Right renal pelvis (tissue), 4 donors: ENCODE results near the gene PNPLA6. TPM values are rescaled to one million over a fixed set of nuclear protein-coding genes. Genes with fewer than 3 reads are reported as not detected.

Source experiments
- DNase-seq, 4 donors: peaks; one replicate each; pipeline ENCODE4 v3.0.0-alpha.2; 2013; ENCODE audit warnings: low read depth in 4 of 4, low spot score in 3 of 4, missing footprints in 1 of 4
- polyA plus RNA-seq, 4 donors: library from polyadenylated mRNA; unstranded; fragments of 120-200 nt; gene quantifications; one replicate each; pipeline ENCODE4 v1.2.1, GENCODE V29; 2013; ENCODE audit not compliant: insufficient read length in 4 of 4

The PNPLA6 gene
- 10 to 100 TPM; 36.2 to 45.1 (median 41.9) TPM for polyA plus RNA-seq

- DNase-seq = peak; percentile 86 to 98 (median 92)
Measured at GRCh38 chr19:7535047-7535997, at the start of gene PNPLA6. Gene PNPLA6, plus strand, starts transcription at chr19:7535717. Its CDS starts 72 bp downstream, at chr19:7535789.

DNA sequence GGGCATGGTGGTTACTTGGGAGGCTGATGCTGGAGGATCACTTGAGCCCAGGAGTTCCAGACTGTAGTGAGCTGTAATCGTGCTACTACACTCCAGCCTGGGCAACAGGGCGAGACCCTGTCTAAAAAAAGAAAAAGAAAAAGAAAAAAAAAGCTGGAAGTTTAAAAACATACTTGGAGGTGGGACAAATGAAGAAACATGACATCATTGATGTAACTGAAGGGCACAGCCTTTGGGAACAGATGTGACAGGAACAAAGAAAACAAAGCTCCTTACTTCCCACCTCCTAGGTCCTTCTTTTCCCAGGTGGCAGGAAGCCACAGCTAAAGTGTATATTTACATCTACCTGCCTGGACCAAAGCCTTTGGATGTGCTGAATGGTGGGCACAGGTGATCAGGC lies 48.6 kb upstream of the PNPLA6 start:
- no peak for DNase-seq

DNA sequence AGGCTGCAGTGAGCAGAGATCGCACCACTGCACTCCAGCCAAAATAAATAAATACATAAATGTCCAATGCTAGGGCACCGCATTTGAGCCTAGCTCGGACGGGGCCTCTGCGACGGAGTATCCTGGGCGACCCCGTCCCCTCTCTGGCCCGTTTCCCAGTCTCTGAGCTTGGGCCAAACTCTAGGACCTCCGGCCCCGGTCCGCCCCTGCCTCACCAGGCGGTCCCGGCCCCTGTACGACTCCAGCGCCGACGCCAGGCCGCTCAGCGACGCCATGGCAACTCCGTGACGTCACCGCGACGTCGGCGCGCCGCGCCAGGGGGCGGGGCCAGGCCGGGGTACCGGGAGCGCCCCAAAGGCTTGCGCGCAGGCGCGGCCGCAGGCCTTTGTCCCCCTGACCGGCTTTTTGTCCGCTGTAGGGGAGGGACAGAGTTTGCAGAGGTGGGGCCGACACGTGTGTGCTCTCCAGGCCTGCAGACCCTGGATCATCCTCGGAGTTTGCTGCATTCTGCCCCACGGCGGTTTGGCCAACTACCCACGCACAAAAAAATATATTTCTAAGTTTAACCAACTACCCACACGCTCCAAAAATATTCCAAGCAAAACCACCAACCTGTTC lies 46.7 kb upstream of the PNPLA6 start, which contains the start of gene PEX11G:
Gene PEX11G, minus strand, starts transcription at position 300 of the 618 bp plus-strand sequence. Its CDS starts 25 bp downstream, at position 275.
- peak; percentile 83 to 93 (median 87) for DNase-seq

DNA sequence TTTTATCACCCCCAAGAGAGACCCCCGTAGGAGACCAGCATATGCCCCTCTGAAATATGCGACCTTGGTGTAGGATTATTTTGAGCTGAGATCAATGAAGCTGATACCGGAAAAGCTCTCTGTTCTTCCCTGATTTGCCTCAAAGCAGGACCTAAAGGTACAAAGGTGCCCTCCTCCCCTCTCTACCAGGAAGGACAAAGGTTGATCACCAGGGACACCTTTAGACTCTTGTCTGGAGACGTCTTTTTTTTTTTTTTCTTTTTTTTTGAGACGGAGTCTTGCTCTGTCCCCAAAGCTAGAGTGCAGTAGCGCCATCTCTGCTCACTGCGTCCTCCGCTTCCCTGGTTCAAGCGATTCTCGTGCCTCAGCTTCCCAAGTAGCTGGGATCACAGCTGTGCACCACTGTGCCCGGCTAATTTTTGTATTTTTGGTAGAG lies 45.9 kb upstream of the PNPLA6 start:
- DNase-seq = no peak

DNA sequence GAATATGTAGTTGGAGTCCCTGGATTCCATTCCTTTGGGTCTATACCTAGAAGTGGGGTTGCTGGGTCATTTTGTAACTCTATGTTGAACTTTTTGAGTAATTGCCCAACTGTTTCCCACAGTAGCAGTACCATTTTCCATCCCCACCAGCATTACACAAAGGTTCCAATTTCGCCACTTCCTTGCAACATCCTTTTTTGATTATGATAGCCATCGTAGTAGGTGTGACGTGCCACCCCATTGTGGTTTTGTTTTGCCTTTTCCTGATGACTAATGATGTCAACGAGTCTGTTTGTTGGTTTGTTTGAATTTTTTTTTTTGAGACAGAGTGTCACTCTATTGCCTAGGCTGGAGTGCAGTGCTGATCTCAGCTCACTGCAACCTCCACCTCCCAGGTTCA lies 43.4 kb upstream of the PNPLA6 start:
- no peak for DNase-seq

DNA sequence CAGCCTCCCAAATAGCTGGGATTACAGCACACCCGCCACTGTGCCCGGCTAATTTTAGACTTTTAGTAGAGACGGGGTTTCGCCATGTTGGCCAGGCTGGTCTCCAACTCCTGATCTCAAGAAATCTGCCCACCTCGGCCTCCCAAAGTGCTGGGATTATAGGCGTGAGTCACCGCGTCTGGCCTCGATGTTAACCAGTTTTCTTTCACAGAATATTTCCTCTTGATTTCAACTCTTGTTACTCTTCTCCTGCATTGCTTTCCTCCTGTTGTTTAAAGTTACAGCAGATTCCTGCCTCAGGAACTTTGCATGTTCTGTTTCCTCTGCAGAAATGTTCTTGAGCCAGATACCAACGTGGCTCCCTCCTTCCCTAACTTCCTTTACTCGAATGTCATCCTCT lies 43.0 kb upstream of the PNPLA6 start:
- no peak for DNase-seq

DNA sequence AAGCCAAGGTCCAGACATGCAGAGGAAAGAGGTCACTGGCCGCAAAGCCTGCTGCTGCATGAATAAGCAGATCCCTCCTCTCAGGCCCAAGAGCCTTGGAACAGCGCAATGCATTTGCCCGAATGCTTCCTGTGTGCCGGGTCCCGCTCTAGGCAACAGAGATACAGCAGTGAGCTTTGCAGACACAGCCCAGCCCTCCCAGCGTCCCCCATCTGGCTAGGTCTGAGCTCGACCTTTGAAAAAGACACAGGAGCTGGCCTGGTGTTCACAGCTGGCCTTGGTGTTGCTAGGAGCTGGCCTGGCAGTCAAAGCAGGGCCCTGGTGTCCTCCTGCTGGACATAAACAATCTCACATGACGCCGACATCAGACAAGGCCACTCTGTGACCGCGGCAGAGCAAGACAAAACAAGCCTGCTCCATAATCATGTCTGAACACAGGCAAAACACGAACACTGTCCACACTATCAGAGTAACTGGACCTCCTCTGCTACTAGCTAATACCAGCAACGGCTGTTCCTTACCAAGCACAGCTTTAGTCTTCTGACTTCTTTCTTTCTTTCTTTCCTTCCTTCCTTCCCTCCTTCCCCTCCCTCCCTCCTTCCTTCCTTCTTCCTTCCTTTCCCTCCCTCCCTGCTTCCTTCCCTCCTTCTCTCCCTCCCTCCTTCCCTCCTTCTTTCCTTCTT lies 41.0 kb upstream of the PNPLA6 start:
- DNase-seq = peak in 2 of 4 donors; percentile 53 to 56

GRCh38 chr19:7497292-7497691 lies 38.2 kb upstream of the PNPLA6 start:
- DNase-seq = no peak

DNA sequence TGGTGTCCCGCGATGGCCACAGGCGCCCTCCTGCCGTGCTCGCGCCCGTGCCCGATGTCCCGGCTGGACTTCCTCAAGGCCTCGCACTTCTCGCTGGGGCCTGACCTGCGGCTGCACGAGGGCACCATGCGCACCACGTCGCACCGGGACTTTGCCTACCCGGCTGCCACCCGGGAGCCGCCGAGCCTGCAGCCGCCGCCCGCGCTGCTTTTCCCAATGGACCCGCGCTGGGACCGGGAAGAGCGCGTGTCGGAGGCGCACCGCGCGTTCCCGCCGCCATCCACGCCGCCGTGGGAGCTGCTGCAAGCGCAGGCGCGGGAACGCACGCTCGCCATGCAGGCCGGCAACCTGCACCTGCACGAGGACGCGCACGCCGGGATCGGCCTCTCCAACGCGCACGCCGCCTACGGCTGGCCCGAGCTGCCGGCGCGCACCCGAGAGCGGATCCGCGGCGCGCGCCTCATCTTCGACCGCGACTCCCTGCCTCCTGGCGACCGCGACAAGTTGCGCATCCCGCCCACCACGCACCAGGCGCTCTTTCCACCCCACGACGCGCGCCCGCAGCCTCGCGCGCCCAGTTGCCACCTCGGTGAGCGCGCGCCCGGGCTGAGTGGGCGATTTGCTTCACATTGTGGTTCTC lies 34.6 kb upstream of the PNPLA6 start:
- DNase-seq = peak in 1 of 4 donors; percentile 65

DNA sequence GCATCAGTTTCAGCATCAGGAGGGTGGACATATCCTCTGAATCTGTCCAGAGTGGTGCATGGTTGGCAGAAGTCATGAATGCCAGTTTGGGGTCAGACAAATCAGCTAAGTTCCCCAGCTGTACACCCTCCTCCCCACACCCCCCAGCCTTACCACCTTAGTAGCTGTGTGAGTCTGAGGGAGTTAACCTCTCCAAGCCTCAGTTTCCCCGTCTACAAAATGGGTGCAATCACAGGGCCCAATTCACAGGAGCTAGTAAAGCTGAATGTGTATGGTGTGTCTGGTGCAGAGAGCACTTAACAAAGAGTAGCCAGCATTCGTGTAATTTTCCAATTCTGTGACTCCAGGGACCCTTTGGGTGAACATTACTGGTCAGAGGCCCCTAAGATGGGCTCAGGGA lies 33.0 kb upstream of the PNPLA6 start:
- no peak for DNase-seq

DNA sequence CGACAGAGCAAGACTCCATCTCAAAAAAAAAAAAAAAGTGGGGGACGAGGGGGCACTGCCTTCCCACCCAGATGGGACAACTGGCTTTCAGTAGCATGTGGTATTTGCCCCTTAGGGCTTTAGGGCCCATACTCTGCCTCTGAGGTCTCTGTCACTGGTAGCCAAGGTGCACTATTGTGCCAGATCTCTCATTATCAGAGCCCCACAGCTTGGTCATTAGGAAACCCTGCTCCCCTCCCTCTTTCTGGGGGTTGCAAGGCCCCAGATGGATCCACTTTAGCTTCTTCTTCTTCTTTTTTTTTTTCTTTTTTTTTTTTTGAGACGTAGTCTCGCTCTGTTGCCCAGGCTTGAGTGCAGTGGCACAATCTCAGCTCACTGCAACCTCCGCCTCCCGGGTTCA lies 30.8 kb upstream of the PNPLA6 start:
- no peak for DNase-seq

DNA sequence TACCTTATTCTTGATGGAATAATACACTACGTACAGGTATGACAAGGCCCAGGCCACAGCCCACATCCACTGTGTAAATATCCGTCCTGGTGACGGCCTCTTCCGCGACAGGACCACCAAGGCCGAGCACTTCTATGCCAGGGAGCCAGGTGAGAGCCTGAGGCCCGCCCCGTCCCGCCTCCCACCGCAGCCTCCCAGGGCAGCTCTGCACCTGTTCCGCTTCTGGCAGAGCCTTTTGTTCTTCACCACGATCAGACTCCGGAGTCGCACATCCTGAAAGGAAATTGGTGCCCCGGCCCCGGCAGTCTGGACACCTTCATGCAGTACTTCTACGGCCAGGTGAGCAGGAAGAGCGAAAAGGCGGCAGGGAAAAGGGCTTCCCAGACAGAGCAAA lies 30.2 kb upstream of the PNPLA6 start:
- DNase-seq = no peak

- no peak for DNase-seq
Measured at GRCh38 chr19:7505682-7506384, 29.7 kb upstream of the PNPLA6 start.

DNA sequence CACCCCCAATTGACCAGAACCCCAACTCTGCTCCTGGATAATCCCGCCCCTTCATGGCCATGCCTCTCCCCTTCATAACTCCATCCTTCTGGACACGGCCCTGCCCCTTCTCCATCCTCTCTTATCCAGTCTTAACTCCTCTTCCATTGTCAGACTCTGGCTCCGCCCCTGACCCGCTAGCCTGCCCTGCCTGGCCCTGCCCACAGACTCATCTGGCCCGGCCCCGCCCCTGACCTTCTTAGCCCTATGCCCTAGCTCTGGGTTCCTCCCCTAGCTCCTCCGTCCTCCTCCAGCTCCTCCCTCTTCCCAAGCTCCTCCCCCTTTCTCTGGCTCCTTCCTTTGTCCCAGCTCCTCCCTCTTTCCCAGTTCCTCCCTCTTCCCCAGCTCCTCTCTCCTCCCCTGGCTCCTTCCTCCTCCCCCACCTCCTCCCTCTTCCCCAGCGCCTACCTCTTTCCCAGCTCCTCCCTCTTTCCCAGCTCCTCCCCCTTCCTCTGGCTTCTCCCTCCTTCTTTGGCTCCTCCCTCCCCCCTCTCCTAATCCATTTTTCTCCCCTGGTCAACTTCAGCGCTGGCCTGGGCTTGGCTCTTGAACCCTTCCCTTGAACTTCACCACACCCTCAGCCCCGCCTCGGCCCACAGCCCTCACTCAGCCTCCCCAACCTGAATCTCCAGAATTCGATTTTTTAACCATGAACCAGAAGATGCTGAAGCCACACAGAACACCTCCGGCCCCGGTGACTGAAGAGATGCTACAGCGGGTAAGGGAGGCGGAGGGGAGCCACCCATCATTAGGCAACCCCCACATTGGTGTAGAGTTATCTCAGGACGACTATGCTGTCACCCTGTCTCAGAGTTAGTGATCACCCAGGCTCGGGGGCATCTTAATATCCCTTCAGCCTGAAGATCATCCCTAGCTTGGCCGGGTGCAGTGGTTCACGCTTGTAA lies 28.9 kb upstream of the PNPLA6 start:
- DNase-seq = no peak

DNA sequence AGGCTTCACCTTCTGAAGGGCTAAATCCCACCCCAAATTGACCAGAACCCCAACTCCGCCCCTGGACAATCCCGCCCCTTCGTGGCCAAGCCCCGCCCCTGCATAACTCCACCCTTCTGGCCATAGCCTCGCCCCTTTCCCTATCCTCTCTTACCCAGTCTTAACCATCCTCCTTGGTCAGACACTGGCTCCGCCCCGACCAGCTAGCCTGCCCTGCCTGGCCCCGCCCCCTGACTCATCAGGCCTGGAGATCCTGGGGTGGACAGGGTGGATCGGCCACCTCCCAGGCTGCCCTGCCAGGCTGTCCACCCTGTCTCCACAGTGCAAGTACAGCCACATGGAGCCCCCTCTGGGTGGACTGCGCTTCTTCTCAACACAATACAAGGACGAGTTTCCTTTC lies 27.6 kb upstream of the PNPLA6 start:
- no peak for DNase-seq

GRCh38 chr19:7509625-7510024 lies 25.9 kb upstream of the PNPLA6 start:
- no peak for DNase-seq

- DNase-seq = no peak
Measured at GRCh38 chr19:7512400-7512851, 23.1 kb upstream of the PNPLA6 start.

GRCh38 chr19:7513809-7514642 lies 21.5 kb upstream of the PNPLA6 start:
- DNase-seq = no peak
